WERI-Rb-1 (cell line): ENCODE measurements around the gene TCAIM.
"Not testable (repeated sequence)": the region's sequence is repeated elsewhere in the genome, so short reads cannot be mapped to it uniquely, and the experiment has no call there.

Experiments used
- DNase-seq: peaks from one replicate; pipeline ENCODE4 v3.0.0-alpha.2; 2020
- H3K27ac ChIP-seq: fragments of 250-450 bp; sonication (Bioruptor Pico); 2 replicates; pipeline ENCODE4 v1.5.1; 2020; ENCODE audit warnings: mild to moderate bottlenecking, moderate library complexity
- H3K27me3 ChIP-seq: fragments of 250-450 bp; sonication (Bioruptor Pico); 2 replicates; pipeline ENCODE4 v1.5.1; 2021; ENCODE audit warnings: mild to moderate bottlenecking, low read depth, moderate library complexity; ENCODE audit not compliant: insufficient read depth, severe bottlenecking
- H3K36me3 ChIP-seq: fragments of 250-450 bp; sonication (Bioruptor Pico); 2 replicates; pipeline ENCODE4 v1.5.1; 2020; ENCODE audit warnings: mild to moderate bottlenecking, moderate library complexity
- H3K4me3 ChIP-seq: 2 replicates; pipeline ENCODE4 v1.5.1; 2011; ENCODE audit warnings: low read depth, mild to moderate bottlenecking, control low read depth, low read length
- H3K9me3 ChIP-seq: fragments of 250-450 bp; sonication (Bioruptor Pico); 2 replicates; pipeline ENCODE4 v1.5.1; 2021; ENCODE audit warnings: mild to moderate bottlenecking, moderate library complexity; ENCODE audit not compliant: severe bottlenecking
- CTCF ChIP-seq: IDR thresholded peaks from 2 replicates; pipeline ENCODE4 v1.5.1; 2011; ENCODE audit warnings: low read depth, mild to moderate bottlenecking, control low read depth, inconsistent platforms, low read length

TCAIM gene

GRCh38 chr3:44396200-44397171 is 57.9 kb downstream of the TCAIM start:
- H3K9me3 ChIP-seq, result no peaks in the 10 kb centered on the region
- H3K36me3 ChIP-seq, result no peaks in the 10 kb centered on the region
- H3K4me3 ChIP-seq, result no peak overlapping the region
- no peak overlapping the region for H3K27ac ChIP-seq
- TF ChIP-seq CTCF, result no peak
- H3K27me3 ChIP-seq, result no peaks in the 10 kb centered on the region
- no peak for DNase-seq

GRCh38 chr3:44398271-44398670 is 59.7 kb downstream of the TCAIM start:
- not testable (repeated sequence) for H3K27ac ChIP-seq, DNase-seq, H3K36me3 ChIP-seq, H3K9me3 ChIP-seq, H3K27me3 ChIP-seq, H3K4me3 ChIP-seq

- H3K27ac ChIP-seq, result no peak overlapping the region
These were observed 60.3 kb downstream of the TCAIM start for GRCh38 chr3:44398853-44399252.

GRCh38 chr3:44400771-44401170 is 62.2 kb downstream of the TCAIM start:
- no peak for TF ChIP-seq CTCF
- Histone ChIP-seq H3K27me3 (no peaks in the 10 kb centered on the region), H3K9me3 (no peaks in the 10 kb centered on the region)

More at GRCh38 chr3:44398853-44399252, 60.3 kb downstream of the TCAIM start:
- Histone ChIP-seq H3K4me3 (no peak overlapping the region), H3K36me3 (no peaks in the 10 kb centered on the region), H3K9me3 (no peaks in the 10 kb centered on the region), H3K27me3 (no peaks in the 10 kb centered on the region)
- DNase-seq, result no peak
- no peak for TF ChIP-seq CTCF

GRCh38 chr3:44402548-44402947 is 64.0 kb downstream of the TCAIM start:
- no peak overlapping the region for H3K27ac ChIP-seq
- DNase-seq, result no peak
- no peak for TF ChIP-seq CTCF
- H3K27me3 ChIP-seq, result no peaks in the 10 kb centered on the region
- no peaks in the 10 kb centered on the region for H3K9me3 ChIP-seq
- no peak overlapping the region for H3K4me3 ChIP-seq
- no peaks in the 10 kb centered on the region for H3K36me3 ChIP-seq

More at GRCh38 chr3:44400771-44401170, 62.2 kb downstream of the TCAIM start:
- Histone ChIP-seq H3K27ac (no peak overlapping the region), H3K4me3 (no peak overlapping the region), H3K36me3 (no peaks in the 10 kb centered on the region)
- no peak for DNase-seq

- H3K27me3 ChIP-seq, result no peaks in the 10 kb centered on the region
- no peak for DNase-seq
- TF ChIP-seq CTCF, result no peak
- no peaks in the 10 kb centered on the region for H3K36me3 ChIP-seq
- H3K9me3 ChIP-seq, result no peaks in the 10 kb centered on the region
- H3K27ac ChIP-seq, result no peak overlapping the region
- H3K4me3 ChIP-seq, result no peak overlapping the region
These were observed 71.3 kb downstream of the TCAIM start for GRCh38 chr3:44409640-44410410.
